ENCODE data around the gene NAA15.
"Not testable (repeated sequence)": the region's sequence is repeated elsewhere in the genome, so short reads cannot be mapped to it uniquely, and the experiment has no call there.

NAA15 gene

DNA sequence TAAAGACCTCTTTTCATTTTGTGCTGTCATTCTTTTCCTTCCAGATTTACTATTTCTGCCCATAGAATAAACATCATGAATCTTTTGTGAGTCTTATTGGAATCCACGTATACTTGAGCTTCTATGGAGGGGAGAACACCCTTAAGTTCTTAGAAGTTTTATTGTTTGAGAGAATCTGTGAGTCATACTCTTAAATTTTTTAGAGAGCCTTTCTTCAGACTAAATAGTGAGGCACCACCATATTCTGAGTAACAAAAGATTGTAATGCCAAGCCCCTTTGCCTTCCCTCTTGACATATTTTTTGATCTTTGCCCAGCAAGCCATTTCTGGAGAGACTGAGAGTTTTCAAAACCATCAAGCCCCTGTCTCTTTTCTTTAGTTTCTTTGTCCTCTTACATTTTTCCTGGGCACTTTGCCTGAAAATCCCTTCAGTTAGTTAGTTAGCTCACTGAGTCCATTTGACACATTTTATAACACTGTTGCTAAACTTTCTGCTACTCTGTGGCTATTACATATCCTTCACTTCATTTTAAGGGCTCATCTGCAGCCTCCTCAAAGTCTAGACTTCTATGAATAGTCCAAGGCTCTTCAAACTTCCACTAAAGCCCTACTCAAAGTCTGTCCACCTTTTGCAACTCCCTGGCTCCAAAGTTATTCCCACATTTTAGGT lies 66.3 kb downstream of the NAA15 start:
- H3K27ac Mint-ChIP-seq, result peak overlapping the region; percentile 19
- H3K36me3 Mint-ChIP-seq, result peaks cover 23% of the 10 kb centered on the region

DNA sequence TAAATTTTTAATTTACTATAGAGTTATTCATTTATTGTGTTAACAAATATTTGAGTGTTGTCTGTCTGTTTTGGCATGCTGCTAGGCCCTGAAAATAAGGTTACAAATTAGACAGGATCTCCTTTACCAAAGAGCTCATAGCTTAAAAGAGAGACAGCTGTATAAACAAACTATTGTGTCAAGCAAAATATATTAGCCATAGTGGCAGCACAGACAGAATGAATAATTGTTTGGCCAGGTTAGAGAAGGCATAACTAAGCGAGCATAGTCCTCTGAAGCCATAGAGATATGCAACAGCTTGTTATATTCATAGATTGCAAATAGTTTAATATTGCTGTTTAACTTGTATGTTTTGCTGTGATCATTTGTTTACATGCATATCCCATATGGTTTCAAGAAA lies 67.7 kb downstream of the NAA15 start:
- peaks cover 23% of the 10 kb centered on the region for H3K36me3 Mint-ChIP-seq
- no peak overlapping the region for H3K4me3 Mint-ChIP-seq
- H3K9me3 Mint-ChIP-seq (ENCODE audit: low read depth), result no peaks in the 10 kb centered on the region
- H3K4me1 Mint-ChIP-seq (ENCODE audit: low read depth), result peaks cover 10% of the 10 kb centered on the region
- H3K27me3 Mint-ChIP-seq, result no peaks in the 10 kb centered on the region
- no peak overlapping the region for H3K27ac Mint-ChIP-seq

More for the DNA sequence above, 66.3 kb downstream of the NAA15 start:
- Mint-ChIP-seq H3K4me1 (ENCODE audit: low read depth) (peaks cover 10% of the 10 kb centered on the region), H3K27me3 (no peaks in the 10 kb centered on the region), H3K4me3 (no peak overlapping the region), H3K9me3 (ENCODE audit: low read depth) (no peaks in the 10 kb centered on the region)

GRCh38 chr4:139374251-139374650 lies 72.9 kb downstream of the NAA15 start:
- peaks cover 15% of the 10 kb centered on the region for H3K36me3 Mint-ChIP-seq
- H3K27ac Mint-ChIP-seq, result no peak overlapping the region
- peaks cover 2% of the 10 kb centered on the region for H3K4me1 Mint-ChIP-seq (ENCODE audit: low read depth)
- H3K4me3 Mint-ChIP-seq, result no peak overlapping the region
- no peaks in the 10 kb centered on the region for H3K27me3 Mint-ChIP-seq
- no peaks in the 10 kb centered on the region for H3K9me3 Mint-ChIP-seq (ENCODE audit: low read depth)

DNA sequence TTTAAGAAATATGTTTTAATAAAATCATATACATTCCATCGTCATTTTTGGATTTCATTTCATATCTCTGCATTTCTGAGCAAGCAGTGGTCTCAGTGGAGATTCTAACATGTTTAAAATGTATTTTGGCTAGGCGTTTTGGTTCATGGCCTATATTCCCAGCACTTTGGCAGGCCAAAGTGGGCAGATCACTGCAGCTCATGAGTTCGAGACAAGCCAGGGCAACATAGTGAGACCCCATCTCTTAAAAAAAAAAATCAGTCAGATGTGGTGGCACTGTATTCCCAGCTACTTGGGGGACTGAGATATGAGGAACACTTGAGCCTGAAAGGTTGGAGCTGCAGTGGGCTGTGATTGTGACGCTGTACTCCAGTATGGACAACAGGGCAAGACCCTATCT lies 85.1 kb downstream of the NAA15 start:
- no peak overlapping the region for H3K27ac Mint-ChIP-seq

DNA sequence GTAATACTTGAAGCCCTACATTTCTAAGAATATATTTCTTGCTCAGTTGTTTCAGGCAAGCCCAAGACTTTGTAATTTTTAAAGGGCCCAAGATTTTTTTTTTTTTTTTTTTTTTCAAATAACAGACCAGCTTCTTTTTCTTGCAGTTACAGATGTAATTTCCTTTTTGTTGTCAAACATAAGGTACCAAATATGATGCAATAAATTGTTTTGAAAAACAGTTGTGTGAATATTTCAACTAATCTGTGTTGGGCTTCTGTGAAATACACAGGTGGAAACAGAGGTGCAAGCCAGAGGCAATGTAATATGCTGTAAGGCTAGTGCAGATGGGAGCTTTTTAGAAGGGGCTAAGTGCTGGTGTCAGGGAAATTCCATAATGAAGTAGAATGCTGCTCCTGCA lies 87.8 kb downstream of the NAA15 start:
- H3K4me1 Mint-ChIP-seq (ENCODE audit: low read depth), result peaks cover 3% of the 10 kb centered on the region
- peaks cover 14% of the 10 kb centered on the region for H3K36me3 Mint-ChIP-seq
- H3K27ac Mint-ChIP-seq, result peak overlapping the region; percentile 22

More for the DNA sequence above, 85.1 kb downstream of the NAA15 start:
- Mint-ChIP-seq H3K9me3 (ENCODE audit: low read depth) (no peaks in the 10 kb centered on the region), H3K4me3 (no peak overlapping the region), H3K27me3 (no peaks in the 10 kb centered on the region), H3K36me3 (peaks cover 12% of the 10 kb centered on the region), H3K4me1 (ENCODE audit: low read depth) (peaks cover 3% of the 10 kb centered on the region)

DNA sequence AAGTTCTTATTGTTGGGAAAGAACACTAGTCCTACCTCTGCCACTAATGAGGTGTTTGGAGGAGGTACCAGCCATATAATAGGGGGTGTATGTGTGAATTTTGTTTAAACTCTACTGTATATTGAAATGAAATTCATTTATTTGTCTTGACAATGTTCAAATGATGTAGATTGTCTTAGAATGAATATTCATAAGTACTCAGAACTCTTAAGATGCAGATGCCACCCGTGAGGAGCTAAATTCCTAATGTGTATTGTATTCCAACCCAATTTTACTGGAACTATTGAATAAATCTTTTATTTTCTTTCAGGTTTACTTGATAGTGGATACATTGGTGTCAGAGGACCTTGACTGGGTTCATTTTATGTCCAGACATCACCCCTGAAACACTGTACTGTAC lies 88.7 kb downstream of the NAA15 start:
- H3K27ac Mint-ChIP-seq, result no peak overlapping the region
- H3K9me3 Mint-ChIP-seq (ENCODE audit: low read depth), result no peaks in the 10 kb centered on the region
- peaks cover 14% of the 10 kb centered on the region for H3K36me3 Mint-ChIP-seq
- no peaks in the 10 kb centered on the region for H3K27me3 Mint-ChIP-seq
- H3K4me1 Mint-ChIP-seq (ENCODE audit: low read depth), result peaks cover 3% of the 10 kb centered on the region
- no peak overlapping the region for H3K4me3 Mint-ChIP-seq

More for the DNA sequence above, 87.8 kb downstream of the NAA15 start:
- no peaks in the 10 kb centered on the region for H3K9me3 Mint-ChIP-seq (ENCODE audit: low read depth)
- H3K4me3 Mint-ChIP-seq, result no peak overlapping the region
- H3K27me3 Mint-ChIP-seq, result no peaks in the 10 kb centered on the region

DNA sequence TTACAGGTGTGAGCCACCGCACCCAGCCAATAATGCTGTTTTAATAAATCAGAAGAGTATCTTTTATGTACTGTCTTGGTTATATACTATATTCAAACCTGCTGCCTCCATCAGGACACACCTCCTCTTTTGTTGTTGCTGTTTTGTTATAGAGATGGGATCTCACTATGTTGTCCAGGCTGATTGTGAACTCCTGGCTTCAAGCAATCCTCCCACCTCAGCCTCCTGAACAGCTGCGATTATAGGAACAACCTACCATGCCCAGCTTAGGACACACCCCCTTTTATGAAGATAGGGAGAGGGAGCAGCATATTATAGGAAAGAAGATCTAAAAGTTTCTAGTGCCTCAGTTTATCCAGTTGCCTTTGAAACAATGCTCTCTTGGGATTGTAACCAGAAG lies 90.4 kb downstream of the NAA15 start:
- H3K4me3 Mint-ChIP-seq, result no peak overlapping the region
- H3K27me3 Mint-ChIP-seq, result no peaks in the 10 kb centered on the region
- peaks cover 14% of the 10 kb centered on the region for H3K36me3 Mint-ChIP-seq
- peaks cover 3% of the 10 kb centered on the region for H3K4me1 Mint-ChIP-seq (ENCODE audit: low read depth)
- H3K9me3 Mint-ChIP-seq (ENCODE audit: low read depth), result no peaks in the 10 kb centered on the region
- no peak overlapping the region for H3K27ac Mint-ChIP-seq

GRCh38 chr4:139392797-139393196 lies 91.5 kb downstream of the NAA15 start:
- no peak overlapping the region for H3K27ac Mint-ChIP-seq
- H3K36me3 Mint-ChIP-seq, result peaks cover 16% of the 10 kb centered on the region
- no peaks in the 10 kb centered on the region for H3K9me3 Mint-ChIP-seq (ENCODE audit: low read depth)
- no peak overlapping the region for H3K4me3 Mint-ChIP-seq
- H3K4me1 Mint-ChIP-seq (ENCODE audit: low read depth), result peaks cover 3% of the 10 kb centered on the region
- no peaks in the 10 kb centered on the region for H3K27me3 Mint-ChIP-seq

DNA sequence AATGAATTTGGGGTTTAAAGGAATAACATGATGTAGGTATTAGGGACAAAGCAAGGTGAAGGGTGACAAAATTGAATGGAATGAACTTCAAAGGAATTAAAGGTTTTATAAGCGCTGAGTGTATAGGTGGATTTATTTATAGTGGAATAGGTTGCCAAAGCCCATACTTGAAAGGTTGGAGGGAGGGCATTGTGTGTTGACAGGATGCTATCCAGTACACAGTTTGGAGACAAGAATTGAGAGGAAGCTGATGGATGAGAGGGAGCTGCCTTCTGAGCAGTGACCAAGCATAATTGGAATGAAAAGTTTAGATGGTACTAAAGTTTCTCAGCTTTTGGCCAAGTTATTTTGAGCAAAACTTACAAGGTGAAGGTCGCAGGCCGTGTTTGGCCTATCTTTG lies 100.1 kb downstream of the NAA15 start:
- no peaks in the 10 kb centered on the region for H3K9me3 Mint-ChIP-seq (ENCODE audit: low read depth)
- peaks cover 16% of the 10 kb centered on the region for H3K36me3 Mint-ChIP-seq
- H3K27ac Mint-ChIP-seq, result peak overlapping the region; percentile 72
- no peaks in the 10 kb centered on the region for H3K27me3 Mint-ChIP-seq
- no peak overlapping the region for H3K4me3 Mint-ChIP-seq
- no peaks in the 10 kb centered on the region for H3K4me1 Mint-ChIP-seq (ENCODE audit: low read depth)

DNA sequence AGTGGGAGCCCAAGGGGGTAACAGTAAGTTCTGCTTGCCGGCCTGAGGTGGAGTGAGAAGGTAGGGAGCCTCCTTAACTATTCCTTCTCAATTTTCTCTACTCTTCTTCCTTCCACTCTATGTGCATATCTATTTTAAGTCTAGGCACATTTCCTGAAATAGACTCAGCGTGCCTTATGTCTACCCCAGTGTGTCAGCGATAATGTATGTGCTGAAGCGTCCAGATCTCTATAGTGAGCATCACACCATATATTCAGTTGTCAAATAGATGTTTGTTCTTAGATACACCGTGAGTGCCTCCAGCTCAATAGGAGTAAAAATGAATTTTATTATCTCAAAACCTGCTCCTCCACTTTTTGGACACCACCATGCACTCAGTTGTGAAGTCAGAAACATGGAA lies 101.1 kb downstream of the NAA15 start:
- H3K27ac Mint-ChIP-seq, result no peak overlapping the region
- no peaks in the 10 kb centered on the region for H3K4me1 Mint-ChIP-seq (ENCODE audit: low read depth)

DNA sequence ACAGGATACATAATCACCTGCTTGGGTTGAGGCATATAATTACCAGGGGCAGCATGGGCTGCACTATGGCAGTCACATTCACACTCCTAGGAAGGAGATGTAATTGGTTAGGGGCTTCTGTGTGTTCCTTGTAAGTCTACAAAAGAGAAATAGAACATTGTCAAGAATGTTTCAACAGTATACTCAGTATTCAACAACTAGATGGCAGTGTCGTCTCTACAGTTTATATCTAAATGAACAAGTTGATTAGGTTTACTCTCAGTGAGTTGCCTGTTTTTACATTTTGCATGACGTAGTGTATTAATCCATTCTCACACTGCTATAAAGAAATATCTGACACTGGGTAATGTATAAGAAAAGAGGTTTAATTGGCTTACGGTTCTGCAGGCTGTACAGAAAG lies 102.2 kb downstream of the NAA15 start:
- H3K36me3 Mint-ChIP-seq, result peaks cover 21% of the 10 kb centered on the region
- no peaks in the 10 kb centered on the region for H3K27me3 Mint-ChIP-seq
- no peaks in the 10 kb centered on the region for H3K4me1 Mint-ChIP-seq (ENCODE audit: low read depth)
- no peak overlapping the region for H3K4me3 Mint-ChIP-seq
- no peak overlapping the region for H3K27ac Mint-ChIP-seq
- no peaks in the 10 kb centered on the region for H3K9me3 Mint-ChIP-seq (ENCODE audit: low read depth)

More for the DNA sequence above, 101.1 kb downstream of the NAA15 start:
- no peak overlapping the region for H3K4me3 Mint-ChIP-seq
- H3K27me3 Mint-ChIP-seq, result no peaks in the 10 kb centered on the region
- H3K9me3 Mint-ChIP-seq (ENCODE audit: low read depth), result no peaks in the 10 kb centered on the region
- H3K36me3 Mint-ChIP-seq, result peaks cover 18% of the 10 kb centered on the region

DNA sequence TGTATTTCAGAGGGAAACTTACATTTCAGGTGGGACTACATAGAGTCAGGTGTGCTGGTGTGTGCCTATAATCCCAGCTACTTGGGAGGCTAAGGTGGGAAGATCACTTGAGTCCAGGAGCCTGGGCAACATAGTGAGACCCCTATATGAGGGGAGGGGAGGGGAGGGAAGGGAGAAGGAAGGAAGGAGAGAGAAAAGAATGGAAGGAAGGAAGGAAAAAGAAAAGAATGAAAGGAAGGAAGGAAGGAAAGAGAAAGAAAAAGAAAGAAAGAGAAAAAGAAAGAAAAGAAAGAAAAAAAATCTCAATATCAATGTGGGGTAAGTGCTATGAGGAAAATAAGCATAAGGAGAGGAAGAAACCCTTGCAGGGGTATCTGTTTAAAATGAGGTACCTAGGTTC lies 109.0 kb downstream of the NAA15 start:
- no peak overlapping the region for H3K27ac Mint-ChIP-seq

DNA sequence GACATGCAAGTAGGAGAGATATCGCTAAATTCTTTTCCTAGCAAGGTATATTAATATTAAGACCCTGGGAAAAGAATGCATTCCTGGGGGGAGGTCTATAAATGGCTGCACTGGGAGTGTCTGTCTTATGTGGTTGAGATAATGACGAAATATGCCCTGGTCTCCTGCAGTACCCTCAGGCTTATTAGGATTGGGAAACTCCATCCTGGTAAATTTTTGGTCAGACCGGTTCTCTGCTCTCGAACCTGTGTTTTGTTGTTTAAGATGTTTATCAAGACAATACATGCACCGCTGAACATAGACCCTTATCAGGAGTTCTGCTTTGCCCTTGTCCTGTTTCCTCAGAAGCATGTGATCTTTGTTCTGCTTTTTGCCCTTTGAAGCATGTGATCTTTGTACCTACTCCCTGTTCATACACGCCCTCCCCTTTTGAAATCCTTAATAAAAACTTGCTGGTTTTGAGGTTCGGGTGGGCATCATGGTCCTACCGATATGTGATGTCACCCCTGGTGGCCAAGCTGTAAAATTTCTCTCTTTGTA lies 113.4 kb downstream of the NAA15 start:
- not testable (repeated sequence) for H3K27me3 Mint-ChIP-seq; H3K4me3 Mint-ChIP-seq; H3K27ac Mint-ChIP-seq; H3K4me1 Mint-ChIP-seq (ENCODE audit: low read depth); H3K9me3 Mint-ChIP-seq (ENCODE audit: low read depth)
- peaks cover 25% of the 10 kb centered on the region for H3K36me3 Mint-ChIP-seq

More for the DNA sequence above, 109.0 kb downstream of the NAA15 start:
- H3K27me3 Mint-ChIP-seq, result no peaks in the 10 kb centered on the region
- H3K36me3 Mint-ChIP-seq, result peaks cover 37% of the 10 kb centered on the region
- H3K4me1 Mint-ChIP-seq (ENCODE audit: low read depth), result no peaks in the 10 kb centered on the region
- no peaks in the 10 kb centered on the region for H3K9me3 Mint-ChIP-seq (ENCODE audit: low read depth)
- no peak overlapping the region for H3K4me3 Mint-ChIP-seq

DNA sequence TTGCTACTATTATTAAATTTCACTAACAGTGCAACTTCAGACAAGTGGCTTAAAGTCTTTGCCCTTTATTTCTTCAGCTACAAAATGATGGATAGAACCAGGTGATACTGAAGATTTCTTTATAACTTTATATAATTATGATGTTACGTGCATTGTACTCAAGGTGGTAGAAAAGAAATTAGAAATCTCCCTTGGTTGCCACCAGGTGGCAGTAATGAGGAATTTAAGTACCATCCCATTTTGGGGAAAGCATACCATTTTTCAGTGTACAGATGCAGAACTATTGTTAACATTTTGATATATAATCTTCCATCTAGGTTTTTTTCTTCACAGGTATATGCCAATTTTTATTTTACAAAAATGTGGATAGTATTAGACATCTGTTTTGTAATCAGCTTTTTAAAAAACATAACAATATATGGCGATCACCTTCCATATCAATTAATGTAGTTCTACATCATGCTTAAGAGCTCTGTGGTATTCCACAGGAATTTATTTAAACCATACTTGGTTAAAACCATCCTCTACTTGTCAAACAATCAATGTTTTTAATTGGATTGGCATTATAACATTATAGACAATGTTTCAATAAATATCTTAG lies 114.9 kb downstream of the NAA15 start:
- Mint-ChIP-seq H3K4me1 (ENCODE audit: low read depth) (peaks cover 8% of the 10 kb centered on the region), H3K36me3 (peaks cover 28% of the 10 kb centered on the region), H3K27ac (no peak overlapping the region), H3K4me3 (no peak overlapping the region), H3K27me3 (no peaks in the 10 kb centered on the region), H3K9me3 (ENCODE audit: low read depth) (no peaks in the 10 kb centered on the region)

GRCh38 chr4:139419388-139419914 lies 118.1 kb downstream of the NAA15 start:
- H3K27ac Mint-ChIP-seq, result peak overlapping the region; percentile 52
- H3K36me3 Mint-ChIP-seq, result peaks cover 20% of the 10 kb centered on the region
- H3K4me1 Mint-ChIP-seq (ENCODE audit: low read depth), result peaks cover 8% of the 10 kb centered on the region
- H3K4me3 Mint-ChIP-seq, result no peak overlapping the region
- no peaks in the 10 kb centered on the region for H3K27me3 Mint-ChIP-seq
- no peaks in the 10 kb centered on the region for H3K9me3 Mint-ChIP-seq (ENCODE audit: low read depth)

Measured in activated naive CD8-positive, alpha-beta T cell (primary cell).